ENCODE measurements around the gene PKD1.

The PKD1 gene

DNA sequence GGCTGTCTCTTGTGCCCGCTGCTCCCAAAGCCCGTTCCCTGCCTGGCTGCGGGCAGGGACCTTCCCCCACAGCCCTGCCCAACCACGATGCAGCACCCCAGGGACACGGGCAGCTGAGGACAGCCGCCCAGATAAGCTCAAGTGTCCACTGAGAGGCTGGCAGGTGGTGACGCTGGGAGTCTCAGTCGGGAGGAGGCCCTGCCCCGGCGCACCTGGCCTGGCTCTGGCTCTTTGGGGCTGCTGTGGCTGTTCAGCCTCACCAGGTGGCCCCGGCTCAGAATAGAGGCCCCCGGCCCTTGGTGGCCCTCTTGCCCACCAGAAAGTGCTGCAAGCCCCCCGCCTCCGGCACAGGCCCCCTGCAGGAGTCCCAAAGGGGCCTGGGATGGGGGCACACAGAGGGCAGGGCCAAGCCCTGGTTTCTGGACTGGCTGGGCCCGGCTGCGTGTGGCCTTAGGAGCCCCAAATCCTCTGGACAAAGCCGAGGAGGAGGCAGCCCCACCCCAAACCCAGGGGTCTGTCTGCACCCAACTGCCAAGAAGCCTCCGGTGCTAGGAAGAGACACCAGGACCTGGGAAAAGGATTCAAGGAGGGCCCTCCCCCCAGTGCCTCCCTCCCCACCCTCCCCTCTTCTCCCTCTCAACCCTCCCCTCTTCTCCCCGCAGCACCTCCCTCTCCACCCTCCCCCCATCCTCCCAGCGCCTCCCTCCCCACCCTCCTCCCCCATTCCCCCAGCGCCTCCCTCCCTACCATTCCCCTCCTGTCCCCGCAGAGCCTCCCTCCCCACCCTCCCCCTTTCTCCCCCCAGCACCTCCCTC, 93.3 kb downstream of the PKD1 start:
- DNase-seq = no peak

DNA sequence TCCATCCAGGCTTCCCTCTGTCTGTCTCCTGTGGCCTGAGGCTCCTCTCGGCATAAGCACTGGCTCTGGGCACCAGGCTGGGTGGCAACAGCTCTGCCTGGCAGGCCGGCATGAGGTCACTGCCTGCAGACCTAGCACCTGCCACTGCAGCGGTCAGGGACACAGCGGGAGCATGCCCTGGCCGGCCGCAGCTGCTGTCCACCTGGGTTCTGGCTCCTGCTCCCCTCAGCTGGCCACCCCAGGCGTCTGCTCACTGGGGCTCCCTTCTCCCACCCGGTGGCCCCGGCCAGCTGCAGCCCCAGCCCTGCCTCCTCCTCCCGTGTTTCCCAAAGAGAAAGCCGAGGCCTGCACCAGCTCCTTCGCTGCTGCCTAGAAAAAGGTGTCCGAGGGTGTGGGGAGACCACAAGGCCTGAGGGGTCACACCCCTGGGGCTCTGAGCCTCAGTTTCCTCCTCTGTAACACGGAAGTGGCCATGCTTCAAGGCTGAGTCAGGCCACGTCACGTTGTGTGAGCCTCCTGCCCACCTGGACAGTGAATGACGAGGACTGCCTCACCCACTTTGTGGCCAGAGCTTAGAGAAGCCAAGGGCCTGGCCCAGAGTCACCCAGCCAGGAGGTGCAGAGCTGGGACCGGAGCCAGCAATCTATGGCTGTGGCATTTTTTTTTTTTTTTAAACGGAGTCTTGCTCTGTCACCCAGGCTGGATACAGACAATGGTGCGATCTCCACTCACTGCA, 94.7 kb downstream of the PKD1 start:
- DNase-seq = no peak

DNA sequence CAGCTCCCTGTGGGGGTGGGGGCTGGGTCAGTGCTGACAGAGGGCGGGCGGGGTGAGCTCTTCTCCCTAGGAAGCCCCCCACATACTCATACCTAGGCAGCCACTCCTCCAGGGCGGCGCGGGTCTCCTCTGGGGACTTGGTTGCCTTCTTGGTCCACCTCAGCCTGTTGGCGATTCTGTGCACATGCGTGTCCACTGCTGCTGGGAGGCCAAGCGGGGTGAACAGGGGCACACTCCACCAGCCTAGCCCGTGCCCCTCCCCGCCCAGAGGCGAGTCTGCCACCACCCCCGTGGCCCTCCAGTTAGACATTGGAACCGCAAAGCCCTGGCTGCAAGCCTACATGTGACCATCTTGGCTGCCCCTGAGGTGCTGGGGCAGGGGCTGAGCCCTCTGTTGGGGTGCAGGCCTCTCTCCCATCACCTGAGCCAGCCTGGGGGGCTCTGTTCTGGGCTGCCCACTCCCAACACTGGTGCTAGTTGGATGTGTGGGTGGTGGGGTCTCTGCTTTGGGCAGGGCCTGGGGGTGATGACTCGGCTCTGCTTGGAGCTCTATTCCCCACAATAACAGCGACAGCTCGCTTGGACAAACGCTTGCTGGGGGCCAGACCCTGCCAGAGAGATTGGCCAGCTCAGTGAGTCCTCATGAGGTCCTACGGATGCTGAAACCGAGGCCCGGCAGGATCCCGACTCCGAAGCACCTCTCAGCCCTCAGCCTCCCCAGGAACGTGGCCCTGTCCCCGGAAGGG, 95.5 kb downstream of the PKD1 start:
- no peak for DNase-seq

DNA sequence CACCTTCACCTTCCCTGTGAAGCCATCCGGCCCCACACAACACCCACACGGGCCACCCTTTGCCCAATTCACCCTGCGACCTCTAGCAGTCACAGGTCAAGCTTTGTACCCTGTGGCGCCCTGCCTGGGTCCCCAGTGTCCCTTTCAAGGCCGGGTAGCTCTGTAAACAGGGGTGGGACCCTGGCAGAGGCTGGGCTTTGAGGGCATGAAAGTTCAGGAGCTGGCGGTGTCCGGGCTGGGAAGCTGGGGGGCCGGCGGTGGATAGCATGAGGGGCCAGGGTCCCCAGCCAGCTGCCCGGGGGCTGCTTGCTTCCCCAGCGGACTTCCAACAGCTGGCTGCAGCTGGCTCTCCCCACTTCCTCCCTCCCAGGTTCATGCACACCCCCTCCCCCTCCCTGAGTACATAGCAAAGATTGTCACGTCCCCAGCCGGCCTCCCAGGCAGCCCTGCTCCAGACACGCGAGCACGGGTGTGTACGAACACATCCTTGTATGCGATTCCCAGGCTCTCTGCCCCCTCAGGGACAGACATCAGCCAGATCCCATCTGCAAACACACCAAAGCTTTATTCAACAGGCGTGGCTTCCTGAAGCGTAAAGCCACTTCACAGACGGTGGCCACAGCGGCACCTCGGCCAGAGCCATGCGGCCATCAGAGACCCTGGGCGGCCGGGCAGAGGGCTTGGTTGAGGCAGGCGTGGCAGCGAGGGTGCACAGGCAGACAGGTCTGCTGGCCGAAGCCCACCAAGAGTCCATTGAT, 96.2 kb downstream of the PKD1 start:
- DNase-seq = no peak

Measured in activated T-cell treated with anti-CD3 and anti-CD28 coated beads for 4 hours (primary cell).